Measurements from ENCODE around the gene ANKH.

- no peak for TF ChIP-seq CTCF (conservative IDR thresholded peaks at IDR 0.05; ENCODE audit: low read depth, low read length)
- TF ChIP-seq EZH2 (IDR thresholded peaks at IDR 0.05; ENCODE audit: borderline replicate concordance, low read depth, low read length, poor library complexity, severe bottlenecking): no peak
Measured at GRCh38 chr5:14695152-14695551, 176.4 kb downstream of the ANKH start.
